HG03196 (cell line): ENCODE results near the gene FBXL7.

ENCODE experiments used
- ATAC-seq: cut with Tn5 transposase; IDR thresholded peaks from one replicate; pipeline ENCODE4 v1.9.1; 2021; ENCODE audit not compliant: unreplicated experiment

Gene FBXL7

DNA sequence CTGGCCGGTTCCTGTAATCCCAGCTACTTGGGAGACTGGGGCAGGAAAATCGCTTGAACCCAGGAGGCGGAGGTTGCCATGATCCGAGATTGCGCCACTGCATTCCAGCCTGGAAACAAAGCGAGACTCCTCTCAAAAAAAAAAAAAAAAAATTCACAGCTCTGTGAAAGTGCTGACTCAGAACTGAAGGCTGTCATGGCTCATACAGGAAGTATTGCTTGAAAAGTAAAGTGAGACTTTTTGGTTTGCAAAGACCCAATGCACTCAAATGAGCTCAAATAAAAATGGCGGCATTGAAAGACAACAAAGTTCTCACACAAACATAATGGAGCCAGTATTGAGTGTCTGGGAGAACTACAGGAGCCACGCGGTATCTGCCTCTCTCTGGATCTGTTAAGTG is 202.1 kb downstream of the FBXL7 start:
- no peak for ATAC-seq

DNA sequence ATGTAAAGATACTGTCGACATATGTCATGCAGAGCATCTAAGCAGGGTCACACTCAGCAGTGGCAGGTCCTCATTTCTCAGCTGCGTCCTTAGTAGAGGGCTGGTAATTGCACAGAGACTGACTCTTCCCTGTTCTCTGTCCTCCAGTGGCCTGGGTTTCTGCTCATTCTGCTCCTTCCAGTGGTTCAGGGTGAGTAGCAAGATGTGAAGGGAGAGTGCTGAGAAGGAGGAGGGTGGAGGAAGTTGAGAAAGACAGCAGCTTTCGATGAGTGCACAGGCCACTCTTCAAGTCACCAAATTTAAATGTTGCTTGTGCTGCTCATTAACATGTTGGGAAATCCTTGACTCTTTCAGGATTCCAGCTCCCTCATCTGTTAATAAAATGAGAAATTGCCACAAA is 203.9 kb downstream of the FBXL7 start:
- no peak for ATAC-seq

DNA sequence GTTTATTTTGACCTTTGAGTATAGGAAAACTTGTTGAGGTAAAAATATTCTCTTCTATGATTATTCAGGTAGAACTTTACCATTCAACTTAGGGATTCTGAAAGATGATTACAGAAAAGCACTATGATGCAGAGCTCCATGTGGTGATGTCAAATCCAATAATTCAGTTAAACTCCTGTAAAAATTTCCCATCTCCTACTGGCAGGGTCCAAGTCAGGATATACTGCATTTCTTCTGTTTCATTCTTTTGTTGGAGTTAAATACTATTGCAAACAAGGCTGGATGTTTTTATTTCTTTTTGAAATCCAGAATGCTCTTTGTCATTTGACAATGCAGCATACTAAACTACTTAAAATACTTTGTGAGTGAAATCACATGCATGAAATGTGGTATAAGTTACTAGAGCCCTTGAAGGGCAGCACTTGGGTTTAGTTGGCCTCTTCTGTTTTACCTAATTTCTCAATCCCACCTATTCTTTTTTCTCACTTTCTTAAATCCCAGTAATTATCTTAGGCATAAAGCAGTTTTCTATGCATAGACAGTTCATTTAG is 204.5 kb downstream of the FBXL7 start:
- ATAC-seq, result no peak

DNA sequence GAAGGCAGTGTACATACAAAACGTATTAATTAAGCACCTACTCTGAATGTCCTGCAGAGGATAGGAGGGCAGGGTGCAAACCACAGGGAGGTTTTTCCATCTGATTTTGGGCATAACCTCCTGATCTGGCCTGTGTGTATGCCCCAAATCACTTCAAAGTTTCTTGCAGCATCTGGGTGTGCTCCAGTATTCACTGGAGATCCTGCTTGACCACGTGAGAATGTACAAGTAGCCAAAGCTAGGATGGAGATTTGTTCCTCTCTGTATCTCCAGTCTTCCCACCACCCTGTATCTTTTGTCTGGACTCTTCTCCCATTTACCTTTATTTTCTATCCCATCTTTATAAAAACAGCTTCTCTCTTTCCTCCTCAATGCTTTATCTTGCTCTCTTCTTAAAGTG is 207.7 kb downstream of the FBXL7 start:
- ATAC-seq, result no peak

DNA sequence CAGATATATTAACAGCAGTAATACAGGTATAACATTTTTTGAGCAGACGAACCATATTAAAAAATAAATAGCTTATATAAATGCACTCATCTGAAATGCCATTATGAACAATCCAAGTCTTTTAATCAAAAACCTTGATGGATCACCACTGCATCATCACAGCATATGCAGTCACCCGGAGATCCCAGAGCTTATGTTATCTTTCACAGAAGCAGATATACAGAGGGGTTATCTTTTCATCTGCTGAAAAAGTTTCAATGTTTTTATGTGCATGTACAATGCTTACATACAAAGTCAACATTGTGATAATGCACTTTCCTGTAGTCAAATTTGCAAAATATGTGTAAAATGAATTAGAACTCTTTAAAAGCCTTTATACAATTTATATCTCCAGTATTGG is 211.9 kb downstream of the FBXL7 start:
- no peak for ATAC-seq

DNA sequence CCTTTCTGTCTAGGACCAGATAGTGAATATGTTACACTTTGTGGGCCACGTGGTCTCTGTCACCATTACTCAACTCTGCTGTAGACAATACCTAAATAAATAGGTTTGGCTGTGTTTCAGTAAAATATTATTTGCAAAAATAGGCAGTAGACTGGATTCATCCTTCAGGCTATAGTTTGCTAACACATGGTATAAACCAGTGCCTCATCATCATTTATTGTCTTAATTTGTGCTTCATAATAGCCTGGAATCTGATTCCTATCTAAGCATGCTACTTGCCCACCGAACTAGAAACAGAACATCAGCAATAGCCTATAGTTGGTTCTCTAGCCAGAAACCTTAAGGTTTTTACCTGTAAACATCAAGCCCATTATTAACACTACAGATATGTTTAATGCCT is 215.6 kb downstream of the FBXL7 start:
- no peak for ATAC-seq

DNA sequence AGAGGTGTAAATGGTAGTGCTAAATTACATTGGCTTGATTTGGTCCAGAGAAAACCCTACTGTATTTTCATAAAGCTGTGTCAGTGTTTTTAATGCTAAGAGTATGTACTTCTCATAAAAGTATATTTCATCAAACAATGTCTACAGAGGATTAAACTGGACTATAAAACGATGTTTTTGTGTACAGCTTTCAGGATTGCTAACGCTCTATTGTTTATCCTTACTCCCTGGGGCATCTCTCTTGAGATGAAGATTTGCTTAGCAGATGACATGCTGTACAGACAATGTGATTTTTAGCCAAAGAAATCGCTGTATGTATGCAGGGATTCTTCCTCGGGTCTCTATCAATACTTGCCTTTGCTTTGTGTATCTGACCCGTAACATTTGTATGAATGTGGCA is 216.0 kb downstream of the FBXL7 start:
- ATAC-seq, result no peak

DNA sequence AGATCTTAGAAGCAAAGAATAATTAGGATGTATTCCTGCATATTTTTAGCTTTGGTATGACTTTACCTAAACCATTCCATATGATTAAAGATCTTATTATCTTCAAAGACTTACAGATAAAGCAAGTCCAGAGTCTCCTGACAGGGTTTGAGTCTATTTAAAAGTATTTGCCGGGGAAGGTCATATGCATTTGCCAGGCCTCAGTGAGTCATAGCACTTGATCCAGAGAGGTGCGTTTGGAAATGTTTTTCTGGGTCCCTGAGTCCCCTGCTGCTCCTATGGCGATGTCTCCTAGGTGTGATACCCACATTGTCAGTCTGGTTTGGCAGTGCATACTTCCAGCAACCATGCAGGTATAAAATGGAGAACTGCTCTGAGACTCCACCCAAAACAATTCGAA is 217.0 kb downstream of the FBXL7 start:
- no peak for ATAC-seq

DNA sequence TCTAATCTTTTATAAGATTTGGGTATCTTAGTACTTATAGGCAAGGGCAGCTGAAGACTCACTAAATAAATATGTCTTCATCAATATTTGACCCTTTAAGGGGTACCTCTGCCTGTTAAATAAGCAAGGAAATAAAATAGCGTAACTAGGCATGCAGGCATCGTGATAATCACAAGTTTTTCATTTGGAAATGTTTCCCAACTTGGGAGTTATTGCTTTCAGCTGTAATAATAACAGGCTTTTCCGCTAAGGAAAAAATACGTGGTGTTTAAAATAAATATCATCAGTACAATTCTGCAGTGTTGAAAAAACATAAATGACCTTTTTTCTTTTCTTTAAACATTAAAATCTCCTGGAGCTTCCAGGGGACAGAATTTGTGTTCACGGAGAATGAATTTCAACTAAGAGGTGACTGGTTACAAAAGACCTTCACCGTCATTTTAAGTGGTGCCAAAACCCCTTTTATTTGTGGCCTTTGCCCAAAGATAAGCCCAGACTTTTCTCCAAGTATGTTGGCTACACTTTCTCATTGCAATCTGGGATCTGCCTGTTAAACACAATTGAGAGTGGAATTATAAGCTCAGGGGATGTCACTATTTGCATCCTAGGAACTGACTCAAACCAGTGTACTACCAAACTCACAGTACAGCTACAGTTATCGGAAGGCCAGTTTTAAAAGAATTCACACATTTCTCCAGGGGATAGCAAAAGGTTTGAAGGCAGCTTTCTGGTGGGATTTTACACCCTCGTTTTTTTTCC is 218.6 kb downstream of the FBXL7 start:
- ATAC-seq, result no peak

DNA sequence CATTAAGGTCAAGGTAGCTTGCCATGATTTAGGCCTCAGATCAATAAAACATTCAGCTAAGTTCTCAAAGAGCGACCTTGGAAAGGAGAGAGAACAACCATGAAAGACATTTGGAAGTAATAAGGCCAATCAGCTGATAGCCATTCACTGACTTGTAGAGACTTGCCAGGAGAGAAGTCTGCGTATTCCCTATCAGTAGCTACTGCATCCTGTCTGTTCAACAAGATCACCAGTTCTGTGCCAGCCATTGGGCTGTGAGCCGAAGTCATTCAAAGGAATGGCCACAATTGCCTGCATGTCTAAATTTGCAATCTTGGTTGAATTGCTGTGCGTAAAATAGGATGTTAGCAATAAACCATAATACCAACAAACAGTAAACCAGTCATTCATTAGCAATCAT is 219.8 kb downstream of the FBXL7 start:
- ATAC-seq, result no peak

DNA sequence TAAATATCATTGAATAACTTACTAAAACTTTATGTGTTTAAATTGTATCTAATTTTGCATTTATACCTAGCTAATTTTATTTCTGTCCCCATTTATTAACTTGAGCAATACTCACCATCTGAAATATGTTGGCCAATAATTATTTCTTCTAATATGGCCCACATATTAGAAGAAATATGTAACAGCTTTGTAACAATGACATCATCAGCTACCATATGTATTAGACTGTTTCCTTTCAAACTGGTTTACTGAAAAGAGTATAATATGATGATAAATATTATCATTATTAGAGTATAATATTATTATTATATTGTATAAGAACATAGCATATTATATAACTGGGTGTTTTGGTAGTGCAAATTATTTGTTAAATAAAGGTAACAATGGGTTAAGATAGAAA is 220.5 kb downstream of the FBXL7 start:
- no peak for ATAC-seq

DNA sequence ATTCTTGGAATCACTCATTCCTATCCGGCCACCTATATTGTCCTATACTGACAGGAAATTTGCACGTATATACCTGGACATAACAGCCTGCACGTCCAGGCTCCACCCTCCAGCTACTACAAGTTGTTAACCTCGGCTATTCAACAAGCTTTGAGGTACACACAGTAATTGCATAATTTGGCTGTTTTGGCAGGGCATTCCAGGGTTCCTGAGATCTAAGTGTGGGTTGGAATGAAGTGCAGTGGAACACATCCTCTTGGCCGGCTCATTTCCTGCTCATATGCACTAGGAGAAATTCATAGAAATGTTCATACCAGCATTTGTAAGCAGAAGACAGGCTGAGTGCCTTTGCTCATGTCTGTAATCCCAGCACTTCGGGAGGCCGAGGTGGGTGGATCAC is 222.3 kb downstream of the FBXL7 start:
- no peak for ATAC-seq

DNA sequence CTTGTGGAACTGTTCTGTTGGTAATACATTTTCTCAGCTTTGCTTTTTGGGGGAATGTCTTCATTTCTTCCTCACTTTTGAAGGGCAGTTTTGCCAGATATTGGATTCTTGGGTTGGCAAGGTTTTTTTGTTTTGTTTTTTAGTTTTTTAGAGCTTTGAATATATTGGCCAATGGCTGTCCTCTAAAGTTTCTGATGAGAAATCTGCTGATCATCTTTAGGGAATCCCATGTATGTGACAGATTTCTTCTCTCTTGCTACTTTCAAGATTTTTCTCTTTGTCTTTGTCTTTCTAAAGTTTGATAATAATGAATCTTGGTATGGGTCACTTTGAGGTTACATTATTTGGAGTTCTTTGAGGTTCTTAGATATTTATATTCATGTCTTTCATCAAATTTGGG is 227.4 kb downstream of the FBXL7 start:
- no peak for ATAC-seq

DNA sequence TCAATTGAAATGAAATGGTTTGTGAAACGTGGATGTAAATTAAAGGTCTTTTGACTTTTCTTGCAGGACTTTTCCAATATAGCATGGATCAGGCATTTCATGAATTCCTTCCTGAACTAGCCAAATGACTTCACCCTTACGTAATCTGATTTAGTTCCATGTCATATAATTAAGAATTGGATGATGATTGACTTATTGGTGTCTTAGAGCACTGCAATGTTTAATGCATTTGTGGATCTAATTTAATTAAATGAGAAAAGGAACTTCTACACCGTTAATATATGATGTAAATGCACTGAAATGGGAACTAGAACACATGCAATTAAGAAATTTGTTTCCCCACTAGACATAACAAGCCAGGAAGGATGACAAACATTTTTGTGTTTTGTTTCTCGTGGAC is 228.8 kb downstream of the FBXL7 start:
- no peak for ATAC-seq

DNA sequence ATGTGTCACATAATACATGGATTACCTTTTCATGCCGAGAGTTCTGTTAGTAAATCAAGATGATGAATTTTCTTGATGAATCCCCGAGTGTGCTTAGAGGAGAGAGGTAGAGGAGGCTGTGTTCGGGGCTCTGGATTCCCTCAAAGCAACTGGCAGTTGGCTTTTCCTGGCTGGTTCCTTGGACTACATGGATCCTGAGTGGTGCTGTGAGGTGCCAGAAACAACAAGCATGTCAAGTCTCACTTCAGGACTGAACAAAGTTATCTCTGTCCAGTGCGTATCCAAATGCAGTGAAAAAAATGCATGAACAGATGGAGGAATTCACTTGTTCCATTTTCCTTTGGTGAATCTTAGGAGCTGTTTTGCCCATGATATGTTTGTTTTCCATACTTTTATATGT is 231.7 kb downstream of the FBXL7 start:
- ATAC-seq, result no peak

DNA sequence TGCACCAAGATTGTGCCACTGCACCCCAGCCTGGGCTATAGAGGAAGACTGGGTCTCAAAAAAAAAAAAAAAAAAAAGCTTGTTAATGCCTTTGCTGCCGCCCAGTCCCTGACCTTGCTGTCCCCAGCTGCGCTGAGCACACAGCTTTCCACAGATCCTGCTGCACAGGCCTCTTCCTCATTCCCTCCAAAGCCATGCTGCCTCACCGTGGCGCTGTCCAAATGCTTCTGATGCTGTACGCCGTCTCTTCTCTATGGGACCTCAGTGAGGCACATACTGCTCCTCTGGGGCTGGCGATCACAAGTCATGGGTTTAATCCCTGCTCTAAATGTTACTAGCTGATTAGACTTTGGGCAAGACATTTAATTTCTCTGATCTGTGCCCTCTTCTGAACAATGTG is 234.1 kb downstream of the FBXL7 start:
- ATAC-seq, result no peak

DNA sequence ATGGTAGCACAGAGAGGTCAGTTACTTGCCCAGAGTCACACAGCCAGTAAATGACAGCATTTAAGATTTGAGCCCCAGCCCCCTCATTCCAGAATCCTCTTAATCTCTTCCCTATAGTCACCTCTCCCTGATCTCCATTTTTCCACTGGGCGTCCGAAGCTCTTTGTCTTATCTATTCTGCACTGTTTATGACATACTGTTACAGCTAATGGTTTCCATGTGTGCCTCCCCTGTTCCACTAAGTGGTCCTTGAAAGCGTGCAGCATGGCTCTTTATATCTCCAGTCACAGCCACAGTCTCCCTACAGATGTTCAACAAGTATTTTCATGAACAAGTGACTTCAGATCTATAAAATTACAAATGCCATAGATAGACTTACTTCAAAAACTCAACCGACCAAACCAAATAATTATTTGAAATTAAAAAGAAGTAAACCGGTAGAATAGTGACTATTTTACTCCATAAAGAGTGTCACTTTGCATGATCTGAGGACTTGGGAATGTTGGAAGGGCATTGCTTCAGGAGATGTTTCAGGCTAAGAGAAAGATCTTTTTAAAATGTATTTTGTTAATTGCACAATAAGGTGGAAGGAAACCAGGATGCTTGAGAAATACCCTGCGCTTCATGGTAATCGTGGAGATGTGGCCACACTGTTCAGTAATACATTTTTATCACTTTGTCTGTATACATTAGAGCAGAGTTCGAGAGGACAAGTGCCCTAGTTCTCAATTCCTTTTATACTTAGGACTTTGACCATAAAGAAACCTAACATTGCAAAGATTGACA is 237.2 kb downstream of the FBXL7 start:
- no peak for ATAC-seq

DNA sequence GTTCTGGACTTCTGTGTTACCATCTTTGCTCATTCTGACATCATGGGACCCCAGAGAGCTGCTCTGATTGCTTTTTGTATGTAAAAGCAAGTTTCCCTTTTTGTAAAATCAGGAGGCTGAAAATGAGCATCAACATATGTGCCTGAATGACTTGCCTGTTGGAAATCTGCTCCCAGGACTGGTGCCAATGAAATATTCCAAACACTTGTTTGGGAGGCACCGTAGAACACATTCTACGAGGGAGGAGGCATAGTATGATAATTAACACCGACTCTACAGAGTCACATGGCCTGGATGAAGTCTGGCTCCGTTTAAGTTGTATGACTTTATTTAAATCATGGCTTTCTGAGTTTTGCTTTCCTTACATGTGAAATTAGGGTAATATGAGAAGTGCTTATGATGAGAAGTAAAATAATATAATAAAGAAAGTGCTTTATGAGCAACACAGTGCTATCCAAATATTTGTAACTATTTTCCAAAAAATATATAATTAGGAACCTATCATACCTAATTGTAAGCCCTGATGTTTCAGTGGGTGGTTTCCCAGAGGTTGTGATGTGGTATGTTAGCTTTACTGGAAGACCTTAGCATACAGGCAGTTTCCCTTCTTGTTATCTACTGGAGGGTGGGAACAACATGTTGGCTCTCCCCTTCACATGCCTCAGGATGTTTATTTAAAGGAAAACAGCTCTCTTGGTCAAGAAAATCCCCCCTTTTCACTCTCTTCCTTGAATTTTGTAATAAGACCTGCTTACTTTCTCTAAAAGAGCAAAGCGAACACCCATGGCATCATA is 238.1 kb downstream of the FBXL7 start:
- no peak for ATAC-seq

DNA sequence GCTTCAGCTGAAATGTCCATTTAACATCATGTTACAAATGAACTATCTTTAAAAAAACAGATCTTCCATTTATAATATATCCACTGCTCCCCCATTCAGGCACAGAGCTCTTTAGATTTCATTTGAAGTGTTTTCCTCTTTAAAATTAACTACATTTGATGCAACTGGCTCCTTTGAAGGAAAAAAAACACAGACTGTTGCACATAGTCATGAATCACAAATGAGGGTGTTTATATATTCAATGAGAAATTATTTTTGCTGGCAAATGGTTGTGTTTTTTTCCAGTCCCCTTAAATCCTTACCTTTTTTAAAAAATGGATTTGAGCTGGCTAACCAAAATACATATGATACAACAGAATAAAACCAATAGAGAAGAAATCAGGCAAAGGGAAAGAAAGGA is 240.4 kb downstream of the FBXL7 start:
- no peak for ATAC-seq

DNA sequence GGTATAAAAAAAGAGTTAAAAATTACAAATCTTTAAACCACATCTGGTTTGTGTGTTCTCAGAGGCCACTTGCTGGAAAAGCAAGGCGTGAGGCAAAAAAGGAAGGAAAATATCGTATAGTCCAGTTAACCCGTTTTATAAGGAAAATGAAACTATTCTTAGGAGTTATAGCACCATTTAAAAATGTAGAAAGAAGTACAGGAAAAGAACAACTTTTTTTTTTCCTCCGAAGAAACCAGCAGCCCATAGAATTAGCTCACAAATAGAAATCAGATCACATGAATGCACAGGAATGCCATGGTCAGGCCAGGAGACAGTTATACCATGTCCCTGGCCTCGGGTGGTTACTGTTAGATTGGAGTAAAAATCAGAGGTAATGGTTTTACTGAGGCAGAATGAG is 241.6 kb downstream of the FBXL7 start:
- no peak for ATAC-seq

DNA sequence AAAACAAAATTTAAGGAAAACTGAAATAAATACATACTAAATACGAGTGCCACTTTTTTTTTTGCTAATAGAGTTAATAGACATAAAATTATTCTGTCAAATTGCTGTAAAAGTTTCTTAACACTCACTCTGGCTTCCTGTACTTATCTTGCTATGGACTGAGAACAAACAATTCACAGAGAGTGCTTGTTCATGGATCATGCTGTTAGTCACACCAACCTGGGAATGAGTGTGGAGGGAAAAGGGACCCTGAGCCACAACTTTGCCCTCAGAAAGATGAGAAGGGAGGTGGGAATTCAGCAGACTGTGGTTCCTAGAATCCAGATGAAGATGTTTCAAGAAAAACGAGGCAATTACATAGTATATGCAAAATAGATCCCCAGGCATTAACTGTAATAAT is 246.9 kb downstream of the FBXL7 start:
- no peak for ATAC-seq

DNA sequence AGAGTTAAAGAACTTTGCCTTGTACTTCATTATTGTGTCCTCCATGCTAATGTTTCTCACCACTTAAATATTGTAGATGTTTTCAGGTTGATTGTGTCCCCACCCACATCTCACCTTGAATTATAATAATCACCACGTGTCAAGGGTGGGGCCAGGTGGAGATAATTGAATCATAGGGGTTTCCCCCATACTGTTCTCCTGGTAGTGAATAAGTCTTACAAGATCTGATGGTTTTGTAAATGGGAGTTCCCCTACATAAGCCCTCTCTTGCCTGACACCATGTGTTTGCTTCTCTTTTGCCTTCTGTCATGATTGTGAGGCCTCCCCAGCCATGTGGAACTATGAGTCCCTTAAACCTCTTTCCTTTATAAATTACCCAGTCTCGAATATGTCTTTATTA is 248.3 kb downstream of the FBXL7 start:
- no peak for ATAC-seq
